ENCODE results near the gene ANKRD60.

ANKRD60 gene

GRCh38 chr20:58168843-58169242 is 59.6 kb downstream of the ANKRD60 start:
- TF ChIP-seq ZFX (IDR thresholded peaks at IDR 0.05), result no peak
- no peak for TF ChIP-seq CTCF (conservative IDR thresholded peaks at IDR 0.05)
- H3K27ac ChIP-seq, result no peak overlapping the region

- no peak for TF ChIP-seq ZFX (IDR thresholded peaks at IDR 0.05)
- TF ChIP-seq CTCF (conservative IDR thresholded peaks at IDR 0.05), result no peak
- H3K27ac ChIP-seq, result no peak overlapping the region
Measured at GRCh38 chr20:58167759-58168158, 60.7 kb downstream of the ANKRD60 start.

All from C4-2B (cell line).